GM21619 (cell line): ENCODE measurements around the gene BSDC1.

Experiments
- ATAC-seq: cut with Tn5 transposase; IDR thresholded peaks from one replicate; pipeline ENCODE4 v1.9.1; 2021; ENCODE audit not compliant: unreplicated experiment

BSDC1 gene

DNA sequence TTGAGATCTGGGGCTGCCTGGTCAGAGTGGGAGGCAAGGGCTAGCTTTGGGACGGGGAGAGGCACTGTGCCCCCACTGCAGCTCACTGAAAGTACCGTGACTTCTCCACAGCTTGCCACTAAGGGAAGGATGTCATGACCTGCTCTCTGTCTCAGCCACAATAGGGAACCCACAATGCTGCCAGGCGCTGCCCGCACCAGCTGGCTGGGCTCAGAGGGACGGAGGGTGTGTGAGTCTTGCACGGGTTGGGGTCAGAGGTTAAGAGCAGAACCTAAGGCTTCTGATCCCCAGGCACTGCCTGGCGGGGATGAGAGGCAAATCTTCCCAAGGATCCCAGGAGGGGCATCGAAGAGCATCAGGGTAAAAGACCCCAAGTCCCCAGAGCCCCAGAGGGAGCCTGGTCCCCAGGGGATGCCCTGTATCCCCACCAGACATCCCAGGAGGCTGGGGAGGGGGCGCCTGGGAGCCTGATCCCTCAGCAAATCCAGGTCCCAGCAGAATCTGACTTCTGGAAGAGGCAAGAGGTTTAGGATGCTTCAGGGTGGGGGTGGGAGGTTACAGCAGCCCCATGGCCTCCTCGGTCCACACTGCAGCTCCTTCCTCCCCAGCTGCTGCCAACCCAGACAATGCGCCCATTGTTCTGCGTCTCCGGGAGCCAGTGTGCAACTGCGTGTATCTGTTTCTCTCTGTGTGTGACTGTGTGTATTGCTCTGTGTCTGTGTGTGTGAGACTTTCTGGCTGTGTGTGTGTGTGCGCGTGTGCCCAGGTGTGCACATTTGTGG is 56.2 kb downstream of the BSDC1 start:
- no peak for ATAC-seq

DNA sequence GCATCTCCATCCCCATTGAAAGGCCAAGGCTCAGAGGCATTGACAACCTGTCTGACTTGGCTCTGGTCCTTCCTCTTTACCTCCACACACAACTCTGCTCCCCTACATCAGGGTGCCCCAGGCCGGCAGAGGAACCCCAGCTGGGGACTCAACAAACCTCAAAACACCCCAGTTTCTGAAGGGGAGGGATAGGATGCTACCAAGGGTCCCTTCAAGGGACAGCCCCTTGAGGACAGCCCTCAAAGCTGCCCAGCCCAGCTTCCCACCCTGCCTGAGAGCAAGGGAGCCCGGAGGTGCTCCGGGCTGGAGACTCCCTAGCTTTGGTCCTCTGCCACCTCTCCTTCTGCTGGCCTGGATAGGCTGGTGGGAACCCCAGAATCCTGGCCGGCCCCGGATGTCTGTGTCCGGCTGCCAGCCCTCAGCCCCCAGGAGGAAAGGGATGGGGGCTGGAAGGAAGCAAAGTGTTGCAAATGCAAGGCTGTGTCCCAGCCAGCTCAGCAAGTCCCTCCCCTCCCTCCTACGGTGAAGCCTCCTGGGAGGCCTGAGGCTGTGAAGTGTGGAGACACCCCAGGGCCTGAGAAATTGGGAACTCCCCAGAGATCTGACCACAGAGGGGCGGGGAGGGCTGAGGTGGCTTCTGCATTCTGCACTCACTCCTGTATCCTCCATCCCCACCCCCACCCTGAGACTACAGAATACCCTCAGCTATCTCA is 57.1 kb downstream of the BSDC1 start:
- ATAC-seq = peak; percentile 30

- no peak for ATAC-seq
Measured at GRCh38 chr1:32336591-32336932, 57.7 kb downstream of the BSDC1 start.

DNA sequence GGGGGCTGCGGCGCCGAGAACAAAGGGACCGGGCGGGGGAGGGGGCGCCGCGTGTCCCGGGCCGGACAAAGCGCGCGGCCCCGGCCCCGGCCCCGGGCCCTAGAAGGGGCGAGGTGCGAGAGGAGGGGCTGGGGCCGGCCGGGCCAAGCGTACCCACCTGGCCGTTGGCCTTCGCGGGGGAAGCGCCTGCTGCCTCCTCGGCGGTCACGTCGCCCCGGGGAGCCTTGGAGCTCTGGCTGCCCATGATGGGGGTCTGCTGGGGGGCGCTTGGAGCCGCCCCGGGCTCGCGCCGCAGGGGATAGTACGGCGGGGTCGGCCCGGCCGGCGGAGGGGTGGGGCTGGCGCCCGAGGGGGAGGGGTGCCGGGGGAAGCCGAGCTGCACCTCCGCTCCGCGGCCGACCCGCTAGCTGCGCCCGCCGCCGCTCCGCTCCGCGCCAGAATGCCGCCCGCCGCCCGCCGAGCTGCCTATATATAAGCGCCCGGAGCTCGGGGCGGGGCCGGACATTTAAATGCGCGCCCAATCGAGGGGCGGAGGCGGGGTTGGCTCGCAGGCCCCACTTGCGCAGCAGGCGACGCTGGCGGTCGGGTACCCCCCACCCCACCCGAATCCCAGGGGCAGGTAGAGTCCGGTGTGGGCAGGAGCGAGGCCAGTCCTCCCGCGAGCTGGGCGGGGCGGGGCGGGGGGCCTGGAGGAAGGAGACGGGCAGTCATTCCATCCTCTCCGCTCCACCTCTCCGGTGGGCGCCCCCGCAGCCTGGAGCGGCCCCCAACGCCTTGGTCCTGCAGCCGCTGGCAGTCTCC is 58.3 kb downstream of the BSDC1 start, which contains the start of gene MARCKSL1:
TSS of gene MARCKSL1 (minus strand) at position 444 of the 801 bp plus-strand sequence. CDS start at position 244, 200 bp downstream.
- no peak for ATAC-seq

- ATAC-seq = no peak
Measured at GRCh38 chr1:32335535-32335789, 58.8 kb downstream of the BSDC1 start.

DNA sequence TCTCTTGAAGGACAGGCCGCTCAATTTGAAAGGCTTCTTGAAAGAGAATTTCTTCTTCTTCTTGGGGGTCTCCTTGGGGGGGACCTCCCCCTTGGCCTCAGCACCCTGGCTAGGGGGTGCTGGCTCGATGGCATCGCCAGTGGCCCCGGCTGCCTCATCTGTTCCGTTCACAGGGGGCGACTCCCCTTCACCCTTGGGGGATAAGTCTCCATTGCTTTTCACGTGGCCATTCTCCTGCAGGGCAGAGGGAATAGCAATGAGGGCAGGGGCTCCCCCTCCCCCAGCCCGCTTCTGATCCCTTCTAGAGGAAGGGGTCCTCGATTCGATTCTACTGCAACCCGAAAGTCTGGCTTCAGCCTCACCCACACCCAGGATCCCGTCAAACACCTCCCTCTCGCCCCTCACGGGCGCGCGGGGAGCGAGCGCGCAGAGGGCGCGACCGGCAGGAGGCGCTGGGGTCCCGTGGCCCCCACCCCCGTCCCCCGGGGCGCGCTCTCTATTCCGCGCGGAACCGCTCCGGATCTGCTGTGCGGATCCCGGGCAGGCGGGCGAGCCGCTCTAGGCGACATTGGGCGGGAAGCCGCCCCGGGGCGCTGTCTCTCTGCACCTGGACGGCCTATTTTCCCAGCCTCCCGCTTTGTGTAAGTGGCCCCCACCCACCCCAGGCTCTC is 59.2 kb downstream of the BSDC1 start:
- ATAC-seq = no peak

- ATAC-seq = no peak
Measured at GRCh38 chr1:32334274-32334861, 59.9 kb downstream of the BSDC1 start.

DNA sequence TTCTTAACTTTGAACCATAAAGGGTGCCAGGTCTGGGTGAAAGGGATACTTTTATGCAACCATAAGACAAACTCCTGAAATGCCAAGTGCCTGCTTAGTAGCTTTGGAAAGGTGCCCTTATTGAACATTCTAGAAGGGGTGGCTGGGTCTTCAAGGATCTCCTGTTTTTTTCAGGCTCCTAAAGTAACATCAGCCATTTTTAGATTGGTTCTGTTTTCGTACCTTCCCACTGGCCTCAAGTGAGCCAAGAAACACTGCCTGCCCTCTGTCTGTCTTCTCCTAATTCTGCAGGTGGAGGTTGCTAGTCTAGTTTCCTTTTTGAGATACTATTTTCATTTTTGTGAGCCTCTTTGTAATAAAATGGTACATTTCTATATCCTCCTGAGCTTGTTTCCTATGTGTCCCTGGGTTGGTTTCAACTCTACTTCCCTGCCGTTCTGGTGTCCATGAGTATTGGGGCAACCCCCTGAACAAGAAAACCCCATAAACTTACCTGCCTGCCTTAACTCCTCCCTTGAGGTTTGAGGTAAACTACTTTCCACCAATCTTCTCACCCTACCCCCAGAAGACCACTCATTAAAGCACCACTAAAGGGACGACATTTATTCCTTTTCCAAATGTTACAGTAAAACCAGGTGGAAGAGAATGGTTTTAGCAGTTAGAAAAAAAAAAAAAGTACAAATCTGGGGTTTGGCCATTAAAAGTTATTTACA is 60.8 kb downstream of the BSDC1 start:
- ATAC-seq = no peak

GRCh38 chr1:32332290-32333079 is 61.8 kb downstream of the BSDC1 start:
- no peak for ATAC-seq

- ATAC-seq = no peak
Measured at GRCh38 chr1:32331549-32331948, 62.7 kb downstream of the BSDC1 start.

DNA sequence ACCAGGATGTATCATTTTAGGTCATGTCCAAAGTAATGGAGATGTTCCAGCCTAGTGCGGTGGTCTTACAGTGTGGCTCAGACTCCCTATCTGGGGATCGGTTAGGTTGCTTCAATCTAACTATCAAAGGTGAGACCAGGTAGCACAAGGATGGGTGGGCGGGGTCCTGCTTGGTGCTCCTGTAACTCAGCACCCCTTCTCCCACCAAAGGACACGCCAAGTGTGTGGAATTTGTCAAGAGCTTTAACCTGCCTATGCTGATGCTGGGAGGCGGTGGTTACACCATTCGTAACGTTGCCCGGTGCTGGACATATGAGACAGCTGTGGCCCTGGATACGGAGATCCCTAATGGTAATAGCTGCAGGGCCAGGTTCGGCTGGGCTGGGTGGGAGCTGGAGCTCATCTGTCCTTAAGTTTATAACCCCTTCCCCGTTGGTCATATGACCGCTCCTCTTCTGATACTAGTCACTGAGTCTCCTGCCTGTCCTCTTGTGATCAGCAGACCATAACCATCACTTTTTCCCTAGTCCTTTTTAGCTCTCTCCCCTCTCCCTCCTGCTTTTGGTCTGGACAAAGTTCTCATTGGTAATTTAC is 63.6 kb downstream of the BSDC1 start:
- no peak for ATAC-seq

DNA sequence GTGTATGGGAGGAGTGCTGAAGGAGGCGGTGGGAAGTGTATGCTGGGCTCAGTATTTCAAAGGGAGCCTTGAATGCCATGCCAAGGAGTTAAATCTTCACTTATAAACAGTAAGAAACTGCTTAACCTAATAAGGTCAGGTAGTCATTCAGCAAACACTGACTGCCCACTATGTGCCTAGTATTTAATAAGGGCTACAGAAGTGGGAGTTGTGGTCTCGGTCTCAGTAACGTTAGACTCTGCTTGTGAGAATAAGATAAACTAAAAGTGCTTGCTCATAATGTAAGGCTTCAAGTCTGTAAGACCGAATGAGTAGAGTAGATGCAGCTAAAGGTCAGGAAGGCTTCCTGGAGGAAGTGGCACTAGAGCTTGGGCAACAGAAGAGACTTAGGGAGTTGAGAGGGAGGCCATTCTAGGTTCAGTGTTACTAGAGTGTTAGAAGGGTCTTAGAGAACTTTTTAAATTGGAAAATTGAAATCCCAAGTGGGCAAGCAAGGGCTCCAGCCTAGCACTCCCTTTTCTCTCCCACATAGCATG is 64.2 kb downstream of the BSDC1 start:
- ATAC-seq = no peak

- ATAC-seq = no peak
Measured at GRCh38 chr1:32327204-32327603, 67.0 kb downstream of the BSDC1 start.

DNA sequence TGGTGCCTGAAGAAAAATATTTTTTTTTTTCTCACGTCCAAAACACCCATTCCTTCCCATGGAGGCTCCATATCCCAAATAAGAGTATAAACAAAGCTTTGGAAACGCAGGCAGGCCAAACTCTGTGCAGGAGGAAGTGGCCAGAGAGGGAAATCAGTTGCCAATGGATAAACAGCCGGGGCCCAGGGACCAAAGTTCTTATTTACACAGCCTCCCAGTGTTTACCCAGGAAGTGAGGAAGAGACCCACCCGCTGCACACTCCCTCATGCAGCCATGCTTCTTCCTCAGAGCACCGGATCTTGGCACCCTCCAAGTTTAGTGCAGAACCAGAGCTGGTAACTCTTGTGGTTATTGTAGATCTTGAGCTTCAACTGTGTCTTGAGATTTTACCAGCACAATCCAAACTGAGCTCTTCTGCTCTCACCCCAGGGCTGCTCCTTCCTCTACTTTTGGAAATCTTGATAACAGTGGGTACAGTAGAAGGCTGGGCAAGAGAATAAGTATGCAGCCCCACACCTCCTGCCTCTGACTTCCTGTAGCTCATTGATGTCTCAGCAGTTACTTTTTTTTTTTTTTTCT is 72.4 kb downstream of the BSDC1 start:
- no peak for ATAC-seq

DNA sequence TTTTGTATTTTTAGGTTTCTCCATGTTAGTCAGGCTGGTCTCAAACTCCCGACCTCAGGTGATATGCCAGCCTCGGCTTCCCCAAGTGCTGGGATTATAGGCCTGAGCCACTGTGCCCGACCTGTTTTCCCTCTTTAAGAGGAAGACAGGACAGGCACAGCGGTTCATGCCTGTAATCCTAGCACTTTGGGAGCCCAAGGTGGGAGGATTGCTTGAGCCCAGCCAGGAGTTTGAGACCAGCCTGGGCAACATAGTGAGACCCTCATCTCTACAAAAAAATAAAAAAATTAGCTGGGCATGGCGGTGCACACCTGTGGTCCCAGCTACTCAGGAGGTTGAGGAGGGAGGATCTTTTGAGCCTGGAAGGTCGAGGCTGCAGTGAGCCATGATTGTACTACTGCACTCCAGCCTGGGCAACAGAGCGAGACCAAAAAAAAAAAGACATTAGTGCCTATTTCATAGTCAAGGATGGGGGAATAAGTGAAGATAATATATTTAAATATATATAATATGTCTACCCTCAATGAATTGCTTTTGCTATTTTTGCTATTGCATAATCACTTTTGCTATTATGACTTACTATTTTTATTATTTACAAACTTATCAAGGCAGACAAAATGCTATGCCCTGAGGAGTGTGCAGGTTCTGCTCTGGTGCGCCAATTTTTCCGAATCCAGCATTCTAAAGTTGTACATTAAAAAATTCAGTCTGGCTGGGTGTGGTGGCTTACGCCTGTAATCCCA is 75.9 kb downstream of the BSDC1 start:
- ATAC-seq = no peak

DNA sequence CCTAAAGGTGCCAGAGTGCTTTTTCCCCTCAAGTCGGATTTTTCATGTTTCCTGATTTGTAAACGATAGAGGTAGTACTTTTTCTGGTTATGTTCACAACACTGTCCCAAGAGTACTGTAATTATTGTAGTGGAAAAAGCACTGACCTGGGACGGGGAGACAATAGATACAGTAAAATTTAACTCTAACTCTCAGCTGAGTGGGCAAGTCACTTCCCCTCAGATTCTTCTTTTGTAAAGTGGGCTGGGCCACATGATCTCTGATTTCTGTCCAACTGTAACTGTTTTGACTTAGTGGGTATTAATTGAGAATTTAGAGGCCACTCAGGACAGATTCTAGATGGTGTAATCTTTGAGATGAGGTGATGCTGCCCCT is 77.4 kb downstream of the BSDC1 start:
- ATAC-seq = no peak
